DOHH2 (cell line): Measurements from ENCODE around the gene SWT1.

Experiments used
- EZH2phosphoT487 ChIP-seq: fragments of 200-600 bp; sonication (generic); IDR thresholded peaks from 2 replicates; pipeline ENCODE4 v1.6.1; 2017; ENCODE audit warnings: borderline replicate concordance, mild to moderate bottlenecking, antibody characterized with exemption, low read length, moderate library complexity, mixed read lengths
- TF ChIP-seq, protein P1 (sequence below): fragments of 200-600 bp; sonication (generic); IDR thresholded peaks from one replicate; pipeline ENCODE4 v1.5.1; 2014; ENCODE audit warnings: antibody characterized with exemption, mild to moderate bottlenecking, low read depth, low read length; ENCODE audit not compliant: poor library complexity, severe bottlenecking

DNA sequence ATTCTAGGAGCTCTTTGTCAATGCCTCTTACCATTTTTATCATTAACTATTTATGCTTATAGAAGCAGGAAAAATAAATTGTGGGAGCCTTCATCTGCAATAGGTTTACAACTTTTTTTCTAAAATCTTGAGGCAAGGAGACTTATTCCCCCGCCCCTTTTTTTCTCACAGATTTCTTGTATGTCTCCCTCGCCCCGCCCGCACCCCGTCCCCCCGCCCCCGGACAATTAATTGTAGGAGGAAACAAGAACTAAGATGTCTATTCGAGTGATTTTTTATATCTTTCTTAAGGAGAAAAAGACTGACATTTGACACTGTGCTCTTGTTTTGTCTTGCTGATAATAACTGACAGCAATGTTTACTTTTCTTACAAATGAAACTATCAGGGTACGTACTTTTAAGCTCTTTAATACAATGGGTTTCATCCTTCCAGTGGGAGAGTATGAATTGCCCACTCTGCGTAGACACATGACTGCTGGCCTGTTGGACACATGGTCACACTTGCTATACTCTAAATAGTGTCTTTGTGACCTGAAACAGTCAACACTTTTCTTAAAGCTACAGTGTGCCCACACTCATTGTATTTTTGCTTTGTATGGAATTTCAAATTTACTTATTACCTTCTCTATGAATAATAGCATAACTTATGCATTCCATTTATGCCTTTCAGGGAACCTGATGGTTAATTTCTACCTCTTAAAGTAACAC, 161.6 kb downstream of the SWT1 start:
- TF ChIP-seq, protein P1, sequence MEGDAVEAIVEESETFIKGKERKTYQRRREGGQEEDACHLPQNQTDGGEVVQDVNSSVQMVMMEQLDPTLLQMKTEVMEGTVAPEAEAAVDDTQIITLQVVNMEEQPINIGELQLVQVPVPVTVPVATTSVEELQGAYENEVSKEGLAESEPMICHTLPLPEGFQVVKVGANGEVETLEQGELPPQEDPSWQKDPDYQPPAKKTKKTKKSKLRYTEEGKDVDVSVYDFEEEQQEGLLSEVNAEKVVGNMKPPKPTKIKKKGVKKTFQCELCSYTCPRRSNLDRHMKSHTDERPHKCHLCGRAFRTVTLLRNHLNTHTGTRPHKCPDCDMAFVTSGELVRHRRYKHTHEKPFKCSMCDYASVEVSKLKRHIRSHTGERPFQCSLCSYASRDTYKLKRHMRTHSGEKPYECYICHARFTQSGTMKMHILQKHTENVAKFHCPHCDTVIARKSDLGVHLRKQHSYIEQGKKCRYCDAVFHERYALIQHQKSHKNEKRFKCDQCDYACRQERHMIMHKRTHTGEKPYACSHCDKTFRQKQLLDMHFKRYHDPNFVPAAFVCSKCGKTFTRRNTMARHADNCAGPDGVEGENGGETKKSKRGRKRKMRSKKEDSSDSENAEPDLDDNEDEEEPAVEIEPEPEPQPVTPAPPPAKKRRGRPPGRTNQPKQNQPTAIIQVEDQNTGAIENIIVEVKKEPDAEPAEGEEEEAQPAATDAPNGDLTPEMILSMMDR = no peak
- no peak for TF ChIP-seq EZH2phosphoT487
